Epidermal melanocyte (primary cell): ENCODE results near the gene CLN6.
"Not testable (repeated sequence)": the region's sequence is repeated elsewhere in the genome, so short reads cannot be mapped to it uniquely, and the experiment has no call there.

Source experiments
- DNase-seq: peaks from one replicate; pipeline ENCODE4 v3.0.0; 2011; ENCODE audit warnings: low spot score; ENCODE audit not compliant: insufficient read length

CLN6 gene

DNA sequence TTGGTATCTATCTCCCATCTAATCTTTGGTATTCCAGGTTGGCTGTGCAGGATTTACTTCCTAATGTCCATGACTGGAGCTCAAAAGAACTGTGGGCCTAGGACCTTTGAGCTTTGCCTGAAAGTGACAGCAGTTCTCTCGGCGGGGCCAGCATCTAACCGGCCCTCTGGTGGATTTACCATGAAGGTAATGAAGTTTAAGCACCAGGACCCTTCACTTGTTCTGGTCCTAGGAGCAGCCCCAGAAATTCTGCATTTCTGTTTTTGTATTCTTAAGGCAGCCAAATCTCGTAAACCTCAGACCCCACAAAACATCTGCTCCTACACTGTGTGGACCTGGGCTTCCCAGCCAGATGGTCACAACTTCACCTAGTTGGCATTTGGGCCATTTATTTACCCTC, 37.4 kb downstream of the CLN6 start:
- DNase-seq, result no peak

DNA sequence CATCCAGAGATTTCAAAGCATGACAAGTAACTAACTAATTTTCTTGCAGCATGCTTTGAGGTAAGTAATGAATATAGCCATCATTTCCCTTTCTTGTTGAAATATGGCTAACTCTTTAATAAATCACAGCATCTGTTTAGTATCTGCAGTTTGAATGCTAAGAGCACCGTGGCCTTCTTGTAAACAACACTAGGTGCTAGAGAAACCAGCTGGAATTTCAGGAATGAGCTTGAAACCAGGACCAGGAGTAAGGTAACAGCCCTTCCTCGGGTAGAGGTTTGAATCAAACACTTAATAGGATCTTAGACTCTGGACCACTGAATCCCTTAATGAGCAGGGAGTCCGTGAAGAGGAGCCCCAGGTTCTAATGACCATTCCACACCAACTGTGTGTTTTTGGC, 38.0 kb downstream of the CLN6 start:
- no peak for DNase-seq

DNA sequence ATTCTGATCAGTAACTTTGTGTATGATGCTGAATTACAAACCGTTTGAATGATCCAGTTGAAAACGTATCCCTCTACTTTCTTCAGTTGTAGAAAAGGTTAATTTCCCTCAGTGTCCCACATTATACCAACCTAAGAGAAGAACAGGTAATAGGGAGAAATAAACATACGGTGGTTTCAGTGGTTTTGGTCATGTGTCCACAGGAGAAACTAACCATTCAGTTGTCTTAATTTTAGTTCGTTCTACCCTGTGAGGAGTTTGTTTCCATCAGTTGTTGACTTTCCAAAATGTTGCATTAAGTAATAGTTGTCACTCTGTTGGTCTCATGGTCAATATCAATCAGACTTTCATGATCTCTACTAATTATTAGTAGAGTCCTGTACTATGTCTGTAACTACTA, 39.5 kb downstream of the CLN6 start:
- no peak for DNase-seq

DNA sequence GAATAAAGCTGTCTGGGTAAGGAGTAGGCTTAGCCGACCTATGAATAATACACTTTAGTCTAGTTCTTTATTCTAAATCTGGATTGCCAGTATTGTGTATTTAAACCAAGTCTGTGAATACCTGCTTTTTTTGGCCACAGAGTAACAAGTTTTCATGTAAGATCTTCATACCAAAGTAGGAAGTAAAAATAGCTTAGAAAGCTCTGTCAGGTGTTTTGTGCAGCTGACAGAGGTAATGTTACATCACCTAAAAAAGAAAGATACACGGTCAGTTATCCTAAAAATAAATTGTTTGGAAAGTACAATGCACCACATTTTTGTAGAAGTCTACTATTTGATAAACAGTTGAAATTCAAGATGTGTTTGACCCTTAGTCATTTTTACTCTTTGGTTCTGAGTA, 40.9 kb downstream of the CLN6 start:
- no peak for DNase-seq

DNA sequence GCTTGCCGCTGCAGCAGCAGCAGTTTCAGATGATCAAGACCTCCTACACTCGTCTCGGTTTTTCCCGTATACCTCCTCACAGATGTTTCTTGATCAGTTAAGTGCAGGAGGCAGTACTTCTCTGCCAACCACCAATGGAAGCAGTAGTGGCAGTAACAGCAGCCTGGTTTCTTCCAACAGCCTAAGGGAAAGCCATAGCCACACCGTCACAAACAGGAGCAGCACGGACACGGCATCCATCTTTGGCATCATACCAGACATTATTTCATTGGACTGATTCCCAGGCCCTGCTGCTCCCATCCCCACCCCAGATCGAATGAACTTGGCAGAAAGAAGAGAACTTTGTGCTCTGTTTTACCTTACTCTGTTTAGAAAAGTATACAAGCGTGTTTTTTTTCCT, 42.0 kb downstream of the CLN6 start:
- DNase-seq, result no peak

DNA sequence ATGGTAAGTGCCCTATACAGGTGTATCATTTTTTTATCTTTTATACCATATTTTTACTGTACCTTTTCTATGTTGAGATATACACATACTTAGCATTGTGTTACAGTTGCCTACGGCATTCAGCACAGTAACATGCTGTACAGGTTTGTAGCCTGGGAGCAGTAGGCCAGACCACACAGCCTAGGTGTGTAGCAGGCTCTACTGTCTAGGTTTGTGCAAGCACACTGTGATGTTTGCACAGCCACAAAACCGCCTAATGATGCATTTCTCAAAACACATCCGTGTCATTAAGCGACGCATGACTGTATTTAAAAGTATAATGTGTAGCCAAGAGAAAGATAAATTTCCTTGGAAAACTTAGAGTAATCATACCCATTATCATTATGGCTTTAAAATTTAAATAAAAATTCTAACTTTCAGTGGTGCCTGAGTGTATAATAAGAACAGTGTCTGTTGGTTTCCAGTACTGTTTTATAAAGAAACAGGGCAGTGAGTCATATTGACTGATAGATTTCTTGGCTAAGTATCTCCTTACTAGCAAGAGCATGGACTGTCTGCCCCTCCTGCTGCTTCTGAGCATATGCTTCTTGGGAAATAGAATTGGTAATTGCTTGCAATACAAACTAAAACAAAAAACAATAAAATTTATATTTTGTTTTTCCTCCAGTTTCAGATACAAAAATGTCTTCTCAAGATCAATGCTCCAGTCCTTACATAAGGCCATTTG, 42.7 kb downstream of the CLN6 start:
- no peak for DNase-seq

DNA sequence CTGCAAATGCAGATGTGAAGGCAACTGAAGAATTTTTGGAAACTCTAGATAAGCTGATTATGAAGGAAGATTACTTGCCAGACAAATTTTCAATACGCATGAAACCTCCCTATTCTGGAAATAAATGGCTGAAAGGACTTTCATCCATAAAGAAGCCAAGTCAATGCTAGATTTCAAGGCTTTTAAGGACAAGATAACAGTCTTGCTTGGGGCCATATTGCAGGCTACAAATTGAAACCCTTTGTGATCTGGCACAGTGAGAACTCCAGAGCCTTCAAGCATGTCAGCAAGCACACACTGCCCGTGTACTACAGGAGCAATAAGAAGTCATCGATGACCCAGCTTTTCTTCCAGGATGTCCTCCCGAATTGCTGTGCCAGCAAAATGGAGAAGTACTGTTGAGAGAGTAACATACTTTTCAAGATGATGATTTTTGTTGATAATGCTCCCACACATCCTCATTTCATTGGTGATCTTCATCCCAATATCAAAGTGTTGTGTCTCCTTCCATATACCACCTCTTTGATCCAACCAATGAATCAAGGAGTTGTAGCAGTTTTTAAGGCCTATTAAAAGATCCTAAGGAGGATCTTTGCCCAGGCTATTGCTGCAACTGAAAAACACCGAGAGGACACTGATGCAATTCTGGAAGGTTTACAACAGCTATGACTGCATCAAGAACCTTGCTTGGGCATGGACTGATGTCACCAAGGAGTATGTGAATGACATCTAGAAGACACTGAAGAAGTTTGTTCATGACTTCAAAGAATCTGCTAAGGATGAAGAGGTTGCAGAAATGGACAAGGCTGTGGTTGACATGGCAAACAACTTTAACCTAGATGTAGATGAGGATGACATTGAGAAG, 44.7 kb downstream of the CLN6 start:
- no peak for DNase-seq

DNA sequence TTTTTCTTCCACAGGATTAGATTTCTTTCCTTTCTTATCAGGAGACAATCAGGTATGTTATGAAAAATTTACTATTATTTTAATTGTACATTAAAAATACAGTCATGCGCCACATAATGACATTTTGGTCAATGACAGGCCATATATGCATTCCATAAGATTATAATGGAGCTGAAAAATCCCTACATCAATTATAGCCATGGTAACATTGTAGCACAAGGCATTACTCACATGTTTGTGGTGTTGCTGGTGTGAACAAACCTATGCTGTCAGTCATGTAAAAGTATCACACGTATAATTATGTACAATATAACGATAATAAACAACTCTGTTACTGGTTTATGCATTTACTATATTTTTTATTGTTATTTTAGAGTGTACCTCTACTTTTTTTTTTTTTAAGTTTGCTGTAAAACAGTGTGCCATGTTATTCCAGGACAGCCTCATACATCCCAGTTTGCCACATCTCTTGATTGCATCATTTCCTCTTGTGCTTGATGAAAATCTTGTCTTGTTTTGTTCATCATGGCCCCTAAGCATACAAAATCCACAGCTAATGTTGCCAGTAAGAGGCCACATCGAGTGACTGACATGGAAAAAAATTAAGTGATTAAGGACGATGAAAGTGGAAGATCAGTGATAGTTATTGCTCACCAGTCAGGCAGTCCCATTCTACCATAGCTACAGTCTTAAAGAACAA, 45.8 kb downstream of the CLN6 start:
- no peak for DNase-seq

DNA sequence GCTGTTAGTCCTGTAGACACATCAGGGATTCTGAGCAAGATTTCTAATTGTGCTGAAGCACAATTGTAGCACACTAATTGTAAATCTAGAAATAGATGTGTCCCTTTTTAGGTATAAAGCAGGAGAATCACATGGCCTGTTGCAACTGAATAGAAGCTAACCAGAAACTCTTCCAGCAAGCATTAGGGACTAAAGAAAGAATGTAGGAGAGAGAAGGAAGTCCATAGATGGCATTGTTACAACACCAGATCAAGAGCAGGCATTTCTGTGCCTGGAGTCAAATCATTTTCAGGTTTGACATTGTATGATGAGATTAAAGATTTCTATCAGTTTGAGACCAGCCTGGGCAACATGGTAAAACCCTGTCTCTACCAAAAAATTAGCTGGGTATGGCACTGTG, 51.8 kb downstream of the CLN6 start:
- DNase-seq, result no peak

DNA sequence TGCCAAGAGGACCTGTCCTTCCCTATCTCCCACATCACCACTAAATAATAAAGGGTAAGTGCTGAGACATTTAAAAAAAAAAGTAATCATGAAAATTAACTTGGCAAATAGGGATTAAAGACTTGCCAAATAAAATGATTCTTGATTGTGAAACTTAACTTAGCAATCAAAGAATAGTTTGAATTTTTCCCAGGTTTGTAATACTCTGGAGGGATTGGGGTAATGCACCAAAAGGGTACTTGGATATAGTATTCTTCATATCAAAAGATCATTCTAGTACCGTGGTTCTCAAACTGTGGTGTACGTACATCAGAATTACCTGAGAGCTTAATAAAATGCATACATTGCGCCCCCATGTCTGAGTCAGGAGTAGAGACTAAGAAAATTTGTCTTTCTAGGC, 52.9 kb downstream of the CLN6 start:
- no peak for DNase-seq

DNA sequence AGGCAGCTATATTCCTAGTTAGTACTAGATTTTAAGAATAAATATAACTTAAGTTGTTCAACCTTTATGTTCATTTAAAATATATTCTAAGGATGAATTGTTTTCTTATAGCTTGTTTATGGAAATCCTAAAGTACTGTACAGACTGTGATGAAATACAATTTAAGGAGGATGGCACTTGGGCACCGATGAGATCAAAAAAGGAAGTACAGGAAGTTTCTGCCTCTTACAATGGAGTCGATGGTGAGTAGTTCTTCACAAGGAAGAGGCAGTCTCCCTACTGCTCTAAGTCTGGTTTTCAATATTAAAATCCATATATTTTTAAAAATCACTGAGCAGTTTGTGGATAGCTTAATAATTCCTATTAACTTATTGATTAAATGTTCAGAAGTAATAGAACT, 54.0 kb downstream of the CLN6 start:
- no peak for DNase-seq

DNA sequence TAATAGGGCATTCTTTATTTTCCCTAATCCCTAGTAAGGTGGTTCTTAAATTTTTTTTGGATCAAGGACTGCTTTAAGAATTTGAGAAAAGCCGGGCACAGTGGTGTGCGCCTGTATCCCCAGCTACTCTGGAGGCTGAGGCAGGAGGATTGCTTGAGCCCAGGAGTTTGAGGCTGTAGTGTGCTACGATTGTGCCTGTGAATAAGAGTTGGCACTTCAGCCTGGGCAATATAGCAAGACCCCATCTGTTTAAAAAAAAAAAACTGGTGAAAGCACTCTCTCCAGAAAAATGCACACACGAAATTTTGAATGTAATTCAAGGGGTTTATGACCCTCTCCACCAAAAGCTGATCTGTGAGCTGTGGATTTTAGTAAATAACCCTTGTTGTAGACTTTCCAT, 56.4 kb downstream of the CLN6 start:
- no peak for DNase-seq

DNA sequence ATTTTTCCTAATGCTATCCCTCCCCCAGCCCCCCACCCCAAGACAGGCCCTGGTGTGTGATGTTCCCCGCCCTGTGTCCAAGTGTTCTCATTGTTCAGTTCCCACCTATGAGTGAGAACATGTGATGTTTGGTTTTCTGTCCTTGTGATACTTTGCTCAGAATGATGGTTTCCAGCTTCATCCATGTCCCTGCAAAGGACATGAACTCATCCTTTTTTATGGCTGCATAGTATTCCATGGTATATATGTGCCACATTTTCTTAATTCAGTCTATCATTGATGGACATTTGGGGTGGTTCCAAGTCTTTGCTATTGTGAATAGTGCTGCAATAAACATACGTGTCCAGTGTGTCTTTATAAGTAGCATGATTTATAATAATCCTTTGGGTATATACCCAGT, 57.5 kb downstream of the CLN6 start:
- DNase-seq, result not testable (repeated sequence)

DNA sequence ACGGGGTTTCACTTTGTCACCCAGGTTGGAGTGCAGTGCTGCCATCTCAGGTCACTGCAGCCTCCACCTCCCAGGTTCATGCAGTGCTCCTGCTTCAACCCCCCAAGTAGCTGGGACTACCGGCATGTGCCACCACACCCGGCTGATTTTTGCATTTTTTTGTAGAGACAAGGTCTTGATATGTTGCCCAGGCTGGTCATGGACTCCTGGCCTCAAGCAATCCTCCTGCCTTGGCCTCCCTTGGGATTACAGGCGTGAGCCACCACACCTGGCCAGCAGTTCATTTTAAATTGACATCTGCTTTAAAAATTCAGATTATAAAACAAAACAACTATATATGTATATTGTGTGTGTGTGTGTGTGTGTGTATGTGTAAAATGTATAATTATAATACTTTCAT, 62.7 kb downstream of the CLN6 start:
- DNase-seq, result no peak

DNA sequence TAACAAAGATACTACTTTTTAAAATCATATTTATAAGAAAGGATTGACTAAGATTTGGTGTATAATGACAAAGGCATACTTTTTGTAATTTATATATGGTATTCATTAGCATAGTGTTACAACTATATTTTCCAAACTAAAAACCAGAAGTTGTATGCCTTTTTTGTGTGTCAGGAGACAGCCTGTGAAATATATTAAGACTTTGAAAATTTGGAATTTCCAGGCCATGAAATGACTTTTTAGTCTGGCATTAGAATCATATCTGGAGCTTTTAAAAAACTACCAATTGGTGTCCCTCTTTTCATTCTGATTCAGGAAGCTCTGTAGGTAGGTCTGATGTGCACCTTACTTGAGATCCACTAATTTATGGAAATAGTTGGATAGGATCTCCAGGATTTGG, 66.3 kb downstream of the CLN6 start:
- DNase-seq, result no peak

DNA sequence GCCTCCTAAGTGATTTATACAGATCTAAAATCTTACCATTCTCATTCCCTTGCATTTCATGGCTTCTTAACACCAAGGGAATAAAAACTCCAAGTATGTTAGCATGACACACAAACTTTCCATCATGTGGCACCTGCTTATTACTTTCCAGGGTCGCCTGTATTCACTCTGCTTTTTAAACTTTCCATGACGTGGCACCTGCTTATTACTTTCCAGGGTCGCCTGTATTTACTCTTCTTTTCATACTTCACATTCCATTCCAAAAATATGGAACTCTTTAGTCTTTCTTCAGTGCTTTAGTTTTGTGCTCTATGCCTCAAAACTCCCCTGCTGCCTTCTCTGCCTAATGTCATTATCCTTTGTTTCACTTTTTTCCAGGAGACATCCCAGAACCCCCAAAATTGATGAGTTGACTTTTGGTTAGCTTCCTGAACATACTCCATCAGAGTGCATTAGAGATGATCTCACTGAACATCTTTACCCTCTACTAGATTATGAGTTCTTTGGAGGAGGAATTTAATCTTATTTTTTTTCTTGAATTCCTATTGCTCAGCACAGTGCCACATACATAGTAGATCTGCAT, 71.4 kb downstream of the CLN6 start:
- DNase-seq, result no peak

DNA sequence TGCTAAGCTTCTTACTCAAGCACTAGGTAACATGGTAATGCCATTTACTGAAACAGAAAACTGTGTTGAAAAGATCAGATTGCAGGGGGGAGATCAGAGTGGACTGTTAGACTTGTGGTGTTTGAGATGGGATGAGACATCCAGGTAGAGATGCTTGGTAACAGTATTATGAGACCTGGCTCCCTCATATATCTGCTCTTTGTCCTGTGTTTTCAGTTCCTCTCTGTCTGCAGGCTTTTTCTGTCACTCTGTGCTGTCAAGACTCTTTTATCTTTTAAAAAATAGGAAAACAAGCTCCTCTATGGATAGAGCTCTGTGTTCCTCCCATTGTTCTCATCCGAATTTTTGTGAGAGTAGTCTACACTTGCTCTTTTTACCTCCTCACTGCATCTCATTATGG, 72.5 kb downstream of the CLN6 start:
- no peak for DNase-seq
